GM19023 (cell line): ENCODE measurements around the gene SLC9A8.
"Not testable (repeated sequence)": the region's sequence is repeated elsewhere in the genome, so short reads cannot be mapped to it uniquely, and the experiment has no call there.

Experiments used
- ATAC-seq: cut with Tn5 transposase; IDR thresholded peaks from one replicate; pipeline ENCODE4 v1.9.1; 2021; ENCODE audit warnings: mild to moderate bottlenecking, moderate library complexity; ENCODE audit not compliant: unreplicated experiment

SLC9A8 gene, protein sequence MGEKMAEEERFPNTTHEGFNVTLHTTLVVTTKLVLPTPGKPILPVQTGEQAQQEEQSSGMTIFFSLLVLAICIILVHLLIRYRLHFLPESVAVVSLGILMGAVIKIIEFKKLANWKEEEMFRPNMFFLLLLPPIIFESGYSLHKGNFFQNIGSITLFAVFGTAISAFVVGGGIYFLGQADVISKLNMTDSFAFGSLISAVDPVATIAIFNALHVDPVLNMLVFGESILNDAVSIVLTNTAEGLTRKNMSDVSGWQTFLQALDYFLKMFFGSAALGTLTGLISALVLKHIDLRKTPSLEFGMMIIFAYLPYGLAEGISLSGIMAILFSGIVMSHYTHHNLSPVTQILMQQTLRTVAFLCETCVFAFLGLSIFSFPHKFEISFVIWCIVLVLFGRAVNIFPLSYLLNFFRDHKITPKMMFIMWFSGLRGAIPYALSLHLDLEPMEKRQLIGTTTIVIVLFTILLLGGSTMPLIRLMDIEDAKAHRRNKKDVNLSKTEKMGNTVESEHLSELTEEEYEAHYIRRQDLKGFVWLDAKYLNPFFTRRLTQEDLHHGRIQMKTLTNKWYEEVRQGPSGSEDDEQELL

DNA sequence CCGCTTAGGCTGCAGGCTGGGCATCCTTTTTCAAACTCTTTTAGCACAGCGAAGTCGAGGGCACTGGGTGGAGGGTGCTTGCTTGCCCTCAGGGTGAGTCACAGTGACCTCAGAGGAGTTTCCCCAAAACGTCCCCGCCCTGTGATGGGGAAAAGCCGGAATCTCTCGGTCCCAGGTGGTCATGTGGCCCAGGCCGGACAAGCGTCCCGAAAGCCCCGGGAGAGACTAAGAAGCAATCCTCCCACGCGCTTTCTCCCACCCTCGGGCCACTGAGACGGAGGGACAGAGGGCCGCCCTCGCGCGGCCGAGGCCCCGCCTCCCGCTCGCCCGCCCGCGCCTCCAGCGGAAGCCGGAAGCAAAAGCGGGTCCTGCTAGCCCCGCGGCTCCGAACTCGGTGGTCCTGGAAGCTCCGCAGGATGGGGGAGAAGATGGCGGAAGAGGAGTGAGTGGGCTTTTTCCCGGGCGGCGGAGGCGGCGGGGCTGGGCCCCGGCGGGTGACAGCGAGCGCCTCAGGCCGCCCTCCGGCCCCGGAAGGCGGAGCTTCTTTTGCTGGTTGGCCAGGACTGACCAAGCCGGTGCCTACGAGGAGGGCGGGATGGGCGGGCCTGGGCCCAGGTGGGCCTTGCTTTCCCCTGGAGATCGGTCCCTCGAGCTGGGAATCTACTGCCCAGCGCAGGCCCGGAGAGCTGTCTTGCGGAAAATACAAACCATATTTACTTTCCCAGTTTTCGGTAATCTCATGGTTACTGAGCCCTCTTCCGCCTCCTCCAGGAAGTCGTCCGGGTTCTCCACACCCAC, at the start of gene SLC9A8:
SLC9A8 (plus strand) TSS at position 322 of the 798 bp plus-strand sequence; CDS start at position 417, 95 bp downstream.
- ATAC-seq, result peak; percentile 82

DNA sequence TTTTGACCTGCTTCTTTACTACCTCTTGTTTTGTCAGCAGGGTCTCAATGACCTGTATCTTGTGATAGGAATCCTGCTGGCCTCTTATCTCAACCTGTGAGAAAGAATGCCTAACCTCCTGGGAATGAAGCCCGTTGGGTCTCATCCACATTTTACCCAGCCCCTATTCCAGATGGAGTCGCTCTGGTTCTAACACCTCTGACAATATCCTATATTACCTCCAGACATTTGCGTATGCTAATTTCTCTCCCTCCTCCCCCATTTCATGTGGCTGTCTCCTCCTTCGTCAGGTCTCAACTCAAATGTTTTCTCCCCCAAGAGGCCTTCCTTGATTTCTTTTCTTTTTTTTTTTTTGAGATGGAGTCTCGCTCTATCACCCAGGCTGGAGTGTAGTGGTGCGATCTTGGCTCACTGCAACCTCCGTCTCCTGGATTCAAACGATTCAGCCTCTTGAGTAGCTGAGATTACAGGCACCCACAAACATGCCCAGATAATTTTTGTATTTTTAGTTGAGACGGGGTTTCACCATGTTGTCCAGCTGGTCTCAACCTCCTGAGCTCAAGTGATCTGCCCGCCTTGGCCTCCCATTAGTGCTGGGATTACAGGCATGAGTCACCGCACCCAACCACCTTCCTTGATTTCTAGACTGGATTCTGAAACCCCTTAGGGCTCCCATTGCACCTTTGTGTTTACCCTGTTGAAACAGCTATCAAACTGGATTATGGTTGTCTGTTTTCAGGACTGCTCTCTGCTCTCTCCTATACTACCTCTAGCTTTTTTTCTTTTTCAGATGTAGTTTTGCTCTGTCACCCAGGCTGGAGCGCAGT, 49.5 kb upstream of the SLC9A8 start:
- ATAC-seq, result no peak

GRCh38 chr20:49765413-49765736, 47.3 kb upstream of the SLC9A8 start:
- ATAC-seq, result no peak

GRCh38 chr20:49765846-49766541, 46.6 kb upstream of the SLC9A8 start:
- ATAC-seq, result no peak

DNA sequence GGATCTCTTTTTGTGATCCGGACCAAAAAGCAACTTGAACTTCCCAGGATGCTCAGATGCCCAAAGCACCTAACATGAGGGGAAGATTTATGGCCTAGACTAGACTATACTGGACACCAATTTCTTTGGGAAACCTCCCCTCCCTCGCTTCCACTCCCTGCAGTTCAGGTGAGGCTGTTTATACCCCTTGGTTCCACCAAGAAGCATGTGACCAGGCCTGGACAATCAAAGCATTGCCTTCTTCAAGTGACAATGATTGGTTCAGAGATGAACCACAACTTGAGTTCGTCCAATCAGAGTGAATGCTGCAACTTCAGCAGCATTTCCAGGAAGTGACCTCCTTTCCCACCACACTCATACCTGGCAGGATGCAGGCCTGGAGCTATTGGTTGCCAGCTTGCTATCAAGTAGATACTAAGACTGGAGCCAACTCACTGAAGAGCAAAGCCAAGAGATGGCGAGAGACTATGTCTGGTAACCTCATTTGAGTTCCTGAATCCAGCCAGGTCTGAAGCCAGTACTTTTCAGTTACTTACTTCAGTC, 45.6 kb upstream of the SLC9A8 start:
- ATAC-seq, result no peak

GRCh38 chr20:49768204-49769047, 44.2 kb upstream of the SLC9A8 start:
- no peak for ATAC-seq

- no peak for ATAC-seq
These were observed 43.5 kb upstream of the SLC9A8 start for GRCh38 chr20:49769048-49769581.

DNA sequence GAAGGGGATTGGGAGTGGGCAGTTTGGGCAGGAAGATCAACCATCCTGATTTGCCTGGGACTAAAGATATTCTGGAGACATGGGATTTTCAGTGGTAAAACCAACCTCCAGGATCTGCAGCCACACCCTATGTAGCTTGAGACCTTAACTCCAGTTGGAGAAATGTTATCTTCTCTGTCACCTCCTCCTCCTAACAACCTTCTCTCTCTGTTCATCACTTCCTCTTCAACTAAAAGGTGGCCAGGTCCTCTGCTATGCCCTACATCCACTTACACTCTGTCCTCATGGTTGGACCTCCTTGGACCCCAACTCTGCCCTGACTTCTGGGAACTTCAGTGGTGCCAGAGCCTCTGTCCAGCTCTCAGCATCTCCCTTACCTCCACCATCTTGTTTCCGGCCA, 42.0 kb upstream of the SLC9A8 start:
- ATAC-seq, result no peak

GRCh38 chr20:49774213-49774612, 38.4 kb upstream of the SLC9A8 start:
- not testable (repeated sequence) for ATAC-seq

- ATAC-seq, result no peak
These were observed 37.4 kb upstream of the SLC9A8 start for GRCh38 chr20:49775229-49775693.

DNA sequence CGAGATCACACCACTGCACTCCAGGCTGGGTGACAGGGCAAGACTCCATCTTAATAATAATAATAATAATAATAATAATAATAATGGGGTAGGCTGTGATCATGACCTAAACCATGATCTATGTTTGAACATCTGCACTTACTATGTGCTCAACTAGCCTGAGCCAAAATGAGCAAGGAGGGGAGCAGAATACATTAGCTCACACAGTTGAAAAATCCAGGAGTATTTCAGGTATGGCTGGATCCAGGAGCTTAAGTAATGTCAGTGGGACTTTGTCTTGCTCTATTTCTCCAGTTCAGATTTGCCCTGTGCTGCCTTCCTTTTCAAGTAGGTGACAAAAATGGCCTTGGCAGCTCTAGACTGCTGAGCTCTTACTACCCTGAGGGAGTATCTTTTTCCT, 32.7 kb upstream of the SLC9A8 start:
- no peak for ATAC-seq

DNA sequence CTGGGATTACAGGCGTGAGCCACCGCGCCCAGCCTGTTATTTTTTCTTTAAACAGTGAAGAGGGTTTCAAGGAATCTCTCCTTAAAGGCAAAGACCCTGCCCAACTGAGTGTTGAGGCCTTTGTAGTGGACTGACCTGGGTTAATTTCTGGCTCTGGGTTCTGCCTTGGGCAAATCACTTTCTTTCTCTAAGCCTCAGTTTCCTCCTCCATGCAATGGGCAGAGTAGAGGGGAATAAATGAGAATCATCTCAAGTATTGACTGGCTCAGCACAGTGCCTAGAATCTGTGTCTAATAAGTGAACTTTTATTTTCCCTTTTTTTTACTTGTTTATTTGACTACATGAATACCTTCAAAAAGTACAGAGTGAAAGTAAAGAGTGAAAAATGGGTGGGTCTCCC, 31.0 kb upstream of the SLC9A8 start:
- ATAC-seq, result no peak

DNA sequence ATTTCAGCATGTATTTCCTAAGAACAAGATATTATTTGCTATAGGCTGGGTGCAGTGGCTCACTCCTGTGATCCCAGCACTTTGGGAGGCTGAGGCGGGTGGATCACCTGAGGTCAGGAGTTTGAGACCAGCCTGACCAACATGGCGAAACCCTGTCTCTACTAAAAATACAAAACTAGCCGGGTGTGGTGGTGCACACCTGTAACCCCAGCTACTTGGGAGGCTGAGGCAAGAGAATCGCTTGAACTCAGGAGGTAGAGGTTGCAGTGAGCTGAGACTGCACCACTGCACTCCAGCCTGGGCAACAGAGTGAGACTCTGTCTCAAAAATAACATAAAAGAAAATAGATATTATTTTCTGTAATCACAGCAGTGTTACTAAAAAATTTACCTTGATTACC, 30.2 kb upstream of the SLC9A8 start:
- not testable (repeated sequence) for ATAC-seq

GRCh38 chr20:49783021-49783995, 29.3 kb upstream of the SLC9A8 start:
- ATAC-seq, result not testable (repeated sequence)

GRCh38 chr20:49784291-49784690, 28.3 kb upstream of the SLC9A8 start:
- ATAC-seq, result no peak

GRCh38 chr20:49785149-49785851, 27.3 kb upstream of the SLC9A8 start:
- peak; percentile 38 for ATAC-seq

- ATAC-seq, result peak; percentile 91
These were observed 26.8 kb upstream of the SLC9A8 start for GRCh38 chr20:49785852-49786175.
